CD8-positive, alpha-beta memory T cell (primary cell): Measurements from ENCODE around the gene DEDD2. TPM values are rescaled to one million over a fixed set of nuclear protein-coding genes. Genes with fewer than 3 reads are reported as not detected.
"Not testable (repeated sequence)": the region's sequence is repeated elsewhere in the genome, so short reads cannot be mapped to it uniquely, and the experiment has no call there.

ENCODE experiments used
- CTCF ChIA-PET: fragments of 350-600 bp; sonication (Branson Sonifier 250); formaldehyde crosslinking; loops from one replicate; lab custom pipeline; 2021; ENCODE audit warnings: antibody characterized with exemption; lab: Charles Lee
- POLR2A ChIA-PET: fragments of 350-600 bp; sonication (Branson Sonifier 250); formaldehyde crosslinking; loops from one replicate; lab custom pipeline; 2021; ENCODE audit warnings: antibody characterized with exemption; lab: Charles Lee
- DNase-seq, 5 donors: peaks; one replicate each; pipeline versions ENCODE4 v3.0.0 to v3.0.0-alpha.2; 2020 to 2022; ENCODE audit warnings: mixed read lengths in 1 of 5
- H3K27ac ChIP-seq: one replicate; pipeline ENCODE4 v1.7.0; 2013; ENCODE audit warnings: low read depth, mild to moderate bottlenecking, low read length, moderate library complexity
- H3K27me3 ChIP-seq: 2 replicates; pipeline ENCODE4 v1.7.0; 2013; ENCODE audit warnings: low read length, mild to moderate bottlenecking; ENCODE audit not compliant: insufficient read depth, poor library complexity, severe bottlenecking
- H3K36me3 ChIP-seq: 2 replicates; pipeline ENCODE4 v1.7.0; 2013; ENCODE audit warnings: mild to moderate bottlenecking, low read length, moderate library complexity; ENCODE audit not compliant: insufficient read depth
- H3K4me1 ChIP-seq: 2 replicates; pipeline ENCODE4 v1.7.0; 2013; ENCODE audit warnings: mild to moderate bottlenecking, low read length, moderate library complexity; ENCODE audit not compliant: insufficient read depth
- H3K4me3 ChIP-seq: 2 replicates; pipeline ENCODE4 v1.7.0; 2013; ENCODE audit warnings: mild to moderate bottlenecking, low read length
- H3K9me3 ChIP-seq: 2 replicates; pipeline ENCODE4 v1.7.0; 2013; ENCODE audit warnings: mild to moderate bottlenecking, low read length
- H3K27ac Mint-ChIP-seq, 8 donors: one replicate each; pipeline ENCODE4 v1.8.0; 2020 to 2021; ENCODE audit warnings: mixed read lengths in 8 of 8, mild to moderate bottlenecking in 6 of 8, inconsistent platforms in 3 of 8, moderate library complexity in 3 of 8
- H3K27me3 Mint-ChIP-seq, 2 donors: one replicate each; pipeline ENCODE4 v1.8.0; 2020 to 2021; ENCODE audit warnings: mixed read lengths in 2 of 2, mild to moderate bottlenecking in 1 of 2, moderate library complexity in 1 of 2
- H3K36me3 Mint-ChIP-seq, 3 donors: one replicate each; pipeline ENCODE4 v1.8.0; 2020 to 2021; ENCODE audit warnings: mixed read lengths in 3 of 3, inconsistent platforms in 1 of 3, mild to moderate bottlenecking in 1 of 3
- H3K4me1 Mint-ChIP-seq, 3 donors: one replicate each; pipeline ENCODE4 v1.8.0; 2020 to 2021; ENCODE audit warnings: mixed read lengths in 3 of 3, inconsistent platforms in 1 of 3, mild to moderate bottlenecking in 1 of 3
- H3K4me3 Mint-ChIP-seq, 7 donors: one replicate each; pipeline ENCODE4 v1.8.0; 2020 to 2021; ENCODE audit warnings: mixed read lengths in 7 of 7, mild to moderate bottlenecking in 6 of 7, moderate library complexity in 4 of 7, inconsistent platforms in 2 of 7
- H3K9me3 Mint-ChIP-seq, 5 donors: one replicate each; pipeline ENCODE4 v1.8.0; 2020 to 2022; ENCODE audit warnings: mixed read lengths in 5 of 5, mild to moderate bottlenecking in 3 of 5, moderate library complexity in 2 of 5, inconsistent platforms in 1 of 5
- polyA plus RNA-seq: library from polyadenylated mRNA; unstranded; fragments of 300-500 nt; fragmentation: Illumina TruSeq; gene quantifications from one replicate; pipeline ENCODE4 v1.2.3, GENCODE V29; 2021
- total RNA-seq, 2 experiments: library from RNA; stranded (reverse); gene quantifications; one replicate each; pipeline ENCODE4 v1.2.3, GENCODE V29; 2021

The DEDD2 gene, protein sequence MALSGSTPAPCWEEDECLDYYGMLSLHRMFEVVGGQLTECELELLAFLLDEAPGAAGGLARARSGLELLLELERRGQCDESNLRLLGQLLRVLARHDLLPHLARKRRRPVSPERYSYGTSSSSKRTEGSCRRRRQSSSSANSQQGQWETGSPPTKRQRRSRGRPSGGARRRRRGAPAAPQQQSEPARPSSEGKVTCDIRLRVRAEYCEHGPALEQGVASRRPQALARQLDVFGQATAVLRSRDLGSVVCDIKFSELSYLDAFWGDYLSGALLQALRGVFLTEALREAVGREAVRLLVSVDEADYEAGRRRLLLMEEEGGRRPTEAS
- total RNA-seq (10 to 100 TPM; 30.0 to 32.7 TPM), polyA plus RNA-seq (163 TPM)

DNA sequence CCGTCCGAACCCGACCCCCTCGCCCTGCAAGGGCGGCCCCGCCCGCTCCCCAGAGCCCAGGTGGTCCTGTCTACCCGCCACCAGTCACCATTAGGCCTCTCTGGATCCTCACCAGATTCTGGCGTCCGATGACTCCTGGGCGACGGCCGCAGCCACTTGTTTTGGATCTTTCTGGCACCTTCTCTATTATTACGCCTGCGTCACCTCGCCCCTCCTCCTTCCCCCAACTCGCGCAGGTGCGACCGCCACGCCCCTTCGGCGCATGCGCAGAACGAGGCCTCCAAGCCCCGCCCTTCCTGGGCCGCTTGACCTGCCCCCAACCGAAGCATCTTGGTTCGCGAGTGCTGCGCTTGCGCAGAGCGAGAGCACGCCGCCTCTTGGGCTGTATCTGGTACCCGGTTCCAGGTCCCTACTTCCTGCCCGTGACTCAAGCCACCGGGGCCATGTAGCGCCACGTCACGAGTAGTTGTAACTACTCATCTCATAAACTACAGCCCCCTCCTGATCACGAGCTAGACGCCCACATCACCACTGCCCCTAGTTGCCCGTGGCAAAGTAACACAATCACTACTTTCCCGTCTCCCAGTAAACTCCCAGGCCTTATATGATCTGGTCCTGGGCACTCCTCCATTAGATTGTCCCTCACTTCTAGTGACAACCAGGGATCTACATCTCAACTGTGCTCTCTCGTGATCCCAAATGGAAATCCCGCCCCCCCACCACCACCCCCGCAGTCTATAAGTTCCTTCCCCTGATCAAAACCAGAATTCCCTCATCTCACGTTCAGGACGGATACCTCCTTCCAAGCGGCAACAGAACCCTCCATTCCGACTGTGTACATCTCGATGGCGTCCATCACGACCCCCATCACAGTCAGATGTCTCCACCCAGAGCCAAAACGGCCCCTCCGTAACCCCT is at the start of gene DEDD2:
Gene DEDD2 (minus strand): TSS at position 158 of the 918 bp plus-strand sequence. CDS start 670 bp downstream, outside the sequence.
- Mint-ChIP-seq H3K27ac (peak within 1 kb of the TSS; percentile 88 to 100 (median 98)), H3K4me3 (peak within 1 kb of the TSS; percentile 85 to 99 (median 97)), H3K4me1 (peaks cover 64 to 79% (median 70%) of the 10 kb centered on the region in 3 donors), H3K36me3 (peaks cover 0 to 50% (median 9%) of the 10 kb centered on the region in 3 donors), H3K9me3 (peaks cover 0 to 1% (median 0%) of the 10 kb centered on the region in 5 donors), H3K27me3 (peaks cover 0 to 3% of the 10 kb centered on the region in 2 donors)
- Histone ChIP-seq H3K27me3 (no peaks in the 10 kb centered on the region), H3K4me1 (peaks cover 69% of the 10 kb centered on the region), H3K36me3 (peaks cover 18% of the 10 kb centered on the region), H3K4me3 (peak within 1 kb of the TSS; percentile 96), H3K27ac (peak within 1 kb of the TSS; percentile 99), H3K9me3 (no peaks in the 10 kb centered on the region)
- CTCF ChIA-PET = interaction anchor here (1.3 to 2.5 kb wide), 3 partner anchors 19 to 85 kb away, joined by 4 to 10 read pairs (median 6); no protein-coding TSS in a partner anchor
- peak; percentile 99 to 100 (median 100) for DNase-seq
- POLR2A ChIA-PET = interaction anchor here (0.8 to 1.3 kb wide), 6 partner anchors 10 to 25 kb away, joined by 3 to 6 read pairs (median 3); partner anchors contain the start of gene GSK3A

DNA sequence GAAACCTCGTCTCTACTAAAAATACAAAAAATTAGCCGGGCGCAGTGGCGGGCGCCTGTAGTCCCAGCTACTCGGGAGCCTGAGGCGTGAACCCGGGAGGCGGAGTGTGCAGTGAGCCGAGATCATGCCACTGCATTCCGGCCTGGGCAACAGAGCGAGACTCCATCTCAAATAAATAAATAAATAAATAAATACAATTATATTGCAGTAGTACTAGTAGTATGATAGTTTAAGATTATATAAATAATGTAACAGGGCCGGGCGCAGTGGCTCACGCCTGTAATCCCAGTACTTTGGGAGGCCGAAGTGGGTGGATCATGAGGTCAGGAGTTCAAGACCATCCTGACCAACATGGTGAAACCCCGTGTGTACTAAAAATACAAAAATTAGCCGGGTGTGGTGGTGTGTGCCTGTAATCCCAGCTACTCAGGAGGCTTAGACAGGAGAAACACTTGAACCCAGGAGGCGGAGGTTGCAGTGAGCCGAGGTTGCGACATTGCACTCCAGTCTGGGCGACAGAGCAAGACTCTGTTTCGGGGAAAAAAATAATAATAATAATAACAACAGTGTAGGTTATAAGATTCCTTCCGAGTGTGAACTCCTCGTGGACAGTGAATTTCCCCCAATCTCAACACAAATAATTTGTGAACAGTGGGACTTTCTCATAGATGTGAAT is 49.6 kb upstream of the DEDD2 start:
- peak overlapping the region; percentile 98 for H3K27ac ChIP-seq

DNA sequence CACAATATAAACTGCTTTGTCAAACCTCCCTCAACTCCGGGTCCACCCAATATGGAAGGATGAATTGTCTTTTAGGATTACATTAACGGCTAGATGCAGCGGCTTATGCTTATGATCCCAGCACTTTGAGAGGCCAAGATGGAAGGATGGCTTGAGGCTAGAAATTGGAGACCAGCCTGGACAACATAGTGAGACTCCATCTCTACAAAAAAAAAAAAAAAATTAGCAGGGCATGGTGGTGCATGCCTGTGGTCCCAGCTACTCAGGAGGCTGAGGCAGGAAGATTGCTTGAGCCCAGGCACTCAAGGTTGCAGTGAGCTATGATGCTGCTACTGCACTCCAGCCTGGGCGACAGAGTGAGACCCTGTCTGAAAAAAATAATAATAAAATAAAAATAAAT is 48.6 kb upstream of the DEDD2 start:
- H3K36me3 ChIP-seq, H3K36me3 Mint-ChIP-seq, H3K27ac ChIP-seq, H3K9me3 Mint-ChIP-seq, H3K4me3 ChIP-seq, H3K27me3 ChIP-seq, DNase-seq, POLR2A ChIA-PET, H3K27me3 Mint-ChIP-seq, H3K9me3 ChIP-seq: not testable (repeated sequence)
- peaks cover 23% of the 10 kb centered on the region for H3K4me1 ChIP-seq
- Mint-ChIP-seq H3K4me1 (peaks cover 16 to 28% (median 17%) of the 10 kb centered on the region in 3 donors), H3K27ac (peak overlapping the region in 1 of 8 donors; percentile 7), H3K4me3 (peak overlapping the region in 1 of 7 donors; percentile 1)
- CTCF ChIA-PET = interaction anchor here (1.0 kb wide), 1 partner anchor 13 kb away, joined by 3 read pairs; no protein-coding TSS in a partner anchor

More for the DNA sequence above, 49.6 kb upstream of the DEDD2 start:
- peak overlapping the region in 1 of 7 donors; percentile 17 for H3K4me3 Mint-ChIP-seq
- H3K27me3 ChIP-seq, H3K36me3 ChIP-seq, H3K36me3 Mint-ChIP-seq, H3K27ac Mint-ChIP-seq, H3K27me3 Mint-ChIP-seq, H3K9me3 ChIP-seq, H3K9me3 Mint-ChIP-seq, DNase-seq: not testable (repeated sequence)
- POLR2A ChIA-PET = interaction anchor here (0.5 kb wide), 1 partner anchor 43 kb away, joined by 10 read pairs; no protein-coding TSS in a partner anchor
- Histone ChIP-seq H3K4me1 (peaks cover 29% of the 10 kb centered on the region), H3K4me3 (peak overlapping the region; percentile 72)
- peaks cover 21 to 32% (median 23%) of the 10 kb centered on the region in 3 donors for H3K4me1 Mint-ChIP-seq
- CTCF ChIA-PET = interaction anchor here (1.2 kb wide), 1 partner anchor 24 kb away, joined by 3 read pairs; no protein-coding TSS in a partner anchor

DNA sequence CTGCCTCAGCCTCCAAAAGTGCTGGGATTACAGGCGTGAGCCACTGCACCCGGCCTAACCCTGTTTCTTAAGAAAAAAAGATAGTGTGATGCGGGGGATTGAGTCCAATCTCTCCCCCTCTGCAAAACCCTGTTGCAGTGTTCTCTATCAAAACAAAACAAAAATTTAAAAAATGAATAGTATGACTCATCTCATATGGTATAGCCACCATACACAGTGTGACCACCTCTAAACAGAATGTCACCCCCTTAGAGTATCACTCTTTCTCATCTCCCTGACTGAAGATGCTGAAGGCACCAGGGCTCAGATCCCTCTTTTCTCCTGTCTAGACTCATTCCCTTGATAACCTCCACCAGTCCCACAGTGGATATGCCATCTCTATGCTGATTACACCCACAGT is 44.3 kb upstream of the DEDD2 start:
- Mint-ChIP-seq H3K27ac (peak overlapping the region in 1 of 8 donors; percentile 44), H3K36me3 (no peaks in the 10 kb centered on the region), H3K27me3 (peaks cover 0 to 4% of the 10 kb centered on the region in 2 donors), H3K4me1 (peaks cover 0 to 2% (median 1%) of the 10 kb centered on the region in 3 donors), H3K9me3 (no peaks in the 10 kb centered on the region), H3K4me3 (peak overlapping the region in 1 of 7 donors; percentile 34)
- CTCF ChIA-PET = interaction anchor here (1.3 kb wide), 1 partner anchor 151 kb away, joined by 3 read pairs; no protein-coding TSS in a partner anchor
- Histone ChIP-seq H3K27me3 (no peaks in the 10 kb centered on the region), H3K27ac (no peak overlapping the region), H3K4me1 (no peaks in the 10 kb centered on the region), H3K4me3 (no peak overlapping the region), H3K9me3 (no peaks in the 10 kb centered on the region), H3K36me3 (no peaks in the 10 kb centered on the region)
- no peak for DNase-seq
- POLR2A ChIA-PET = no interaction called here

- not testable (repeated sequence) for H3K27me3 Mint-ChIP-seq, H3K36me3 ChIP-seq, H3K27me3 ChIP-seq, H3K4me3 ChIP-seq, H3K9me3 ChIP-seq, H3K4me3 Mint-ChIP-seq, DNase-seq, H3K36me3 Mint-ChIP-seq, H3K9me3 Mint-ChIP-seq, H3K27ac ChIP-seq
- ChIA-PET CTCF (interaction anchor here (1.2 kb wide), 1 partner anchor 73 kb away, joined by 4 read pairs; no protein-coding TSS in a partner anchor), POLR2A (interaction anchor here (0.7 to 1.4 kb wide), 2 partner anchors 13 to 1128 kb away, joined by 4 to 5 read pairs; no protein-coding TSS in a partner anchor)
- H3K4me1 ChIP-seq = peaks cover 12% of the 10 kb centered on the region
- Mint-ChIP-seq H3K27ac (peak overlapping the region in 1 of 8 donors; percentile 30), H3K4me1 (peaks cover 9 to 14% (median 13%) of the 10 kb centered on the region in 3 donors)
Measured at GRCh38 chr19:42257842-42258241, 40.4 kb upstream of the DEDD2 start.

DNA sequence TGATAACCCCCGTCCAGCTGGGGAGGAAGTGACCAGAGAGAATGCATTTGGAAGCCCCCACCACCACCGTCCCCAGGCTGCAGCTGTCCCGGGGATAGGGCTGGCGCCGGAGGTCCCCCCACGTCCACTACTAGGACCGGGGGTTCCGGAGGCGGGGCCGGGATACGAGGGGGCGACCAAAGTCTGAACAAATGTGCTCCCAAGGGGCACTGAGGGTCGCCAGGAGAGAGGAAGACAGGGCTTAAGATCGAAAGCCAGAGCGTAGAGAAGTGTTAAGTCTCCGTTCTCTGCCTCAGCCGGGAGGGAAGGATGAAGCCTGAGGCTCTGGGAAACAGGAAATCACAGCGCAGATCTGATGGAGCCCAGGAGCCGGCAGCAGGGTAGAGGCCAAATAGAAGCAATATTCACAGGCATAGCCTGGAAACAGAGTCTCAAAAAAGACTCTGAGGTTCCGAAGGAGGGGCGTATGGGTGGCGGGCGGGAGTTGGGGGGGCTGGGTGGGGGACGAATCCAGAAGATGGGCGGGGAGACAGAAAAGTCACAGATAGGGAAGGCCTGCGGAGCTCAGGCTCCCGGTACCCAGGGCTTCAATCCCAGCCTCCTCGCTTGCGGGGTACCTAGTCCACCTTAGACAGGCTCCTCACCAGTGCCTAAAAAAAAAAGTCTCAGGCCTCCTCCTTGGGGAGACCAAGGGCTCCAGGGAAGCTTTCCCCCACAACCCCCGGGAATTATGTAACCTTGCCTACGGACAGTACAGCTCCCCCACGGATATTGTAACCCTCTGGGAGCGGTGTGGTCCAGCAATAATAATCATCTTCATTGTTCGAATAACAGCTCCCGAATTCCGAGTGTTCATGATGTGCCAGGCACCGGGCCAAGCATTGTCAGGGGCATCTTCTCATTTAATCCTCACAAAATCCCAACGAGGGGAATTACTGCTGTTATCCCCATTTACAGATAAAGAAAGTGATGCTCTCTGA is 38.6 kb upstream of the DEDD2 start:
- ChIA-PET CTCF (interaction anchor here (0.8 to 1.5 kb wide), 6 partner anchors 11 to 124 kb away, joined by 3 to 5 read pairs (median 4); partner anchors contain the start of gene POU2F2), POLR2A (interaction anchor here (0.6 to 1.0 kb wide), 3 partner anchors 13 to 141 kb away, joined by 3 to 4 read pairs (median 3); no protein-coding TSS in a partner anchor)
- Histone ChIP-seq H3K27ac (peak overlapping the region; percentile 57), H3K4me1 (peaks cover 27% of the 10 kb centered on the region), H3K36me3 (no peaks in the 10 kb centered on the region), H3K4me3 (peak overlapping the region; percentile 66), H3K27me3 (no peaks in the 10 kb centered on the region), H3K9me3 (no peaks in the 10 kb centered on the region)
- H3K36me3 Mint-ChIP-seq = peaks cover 0 to 2% (median 0%) of the 10 kb centered on the region in 3 donors
- peaks cover 0 to 9% of the 10 kb centered on the region in 2 donors for H3K27me3 Mint-ChIP-seq
- DNase-seq = peak in 1 of 5 donors; percentile 50
- H3K9me3 Mint-ChIP-seq = peaks cover 0 to 1% (median 0%) of the 10 kb centered on the region in 5 donors
- peaks cover 21 to 29% (median 27%) of the 10 kb centered on the region in 3 donors for H3K4me1 Mint-ChIP-seq
- H3K27ac Mint-ChIP-seq = peak overlapping the region; percentile 40 to 91 (median 80)
- H3K4me3 Mint-ChIP-seq = peak overlapping the region; percentile 67 to 94 (median 81)
